ENCODE measurements around the gene CCDC88B.

Gene CCDC88B

GRCh38 chr11:64339754-64340408 is at the start of gene CCDC88B:
CCDC88B (plus strand) TSS chr11:64340204; CDS start chr11:64340267, 63 bp downstream.
- no peak for DNase-seq (ENCODE audit: low spot score)

GRCh38 chr11:64290352-64291261 is 49.4 kb upstream of the CCDC88B start:
- no peak for DNase-seq (ENCODE audit: low spot score)

GRCh38 chr11:64291262-64291751 is 48.7 kb upstream of the CCDC88B start, which contains the start of gene KCNK4:
KCNK4 (plus strand) TSS chr11:64291302; CDS start chr11:64293019, 1,717 bp downstream.
- no peak for DNase-seq (ENCODE audit: low spot score)

GRCh38 chr11:64291752-64292459 is 48.1 kb upstream of the CCDC88B start:
- no peak for DNase-seq (ENCODE audit: low spot score)

GRCh38 chr11:64292460-64293254 is 47.3 kb upstream of the CCDC88B start:
- no peak for DNase-seq (ENCODE audit: low spot score)

GRCh38 chr11:64294774-64295173 is 45.2 kb upstream of the CCDC88B start:
- DNase-seq (ENCODE audit: low spot score): no peak

- no peak for DNase-seq (ENCODE audit: low spot score)
Measured at GRCh38 chr11:64295760-64296159, 44.2 kb upstream of the CCDC88B start.

GRCh38 chr11:64296236-64296635 is 43.8 kb upstream of the CCDC88B start:
- no peak for DNase-seq (ENCODE audit: low spot score)

- no peak for DNase-seq (ENCODE audit: low spot score)
Measured at GRCh38 chr11:64296830-64297698, 42.9 kb upstream of the CCDC88B start.

GRCh38 chr11:64297699-64298358 is 42.2 kb upstream of the CCDC88B start:
- no peak for DNase-seq (ENCODE audit: low spot score)

GRCh38 chr11:64298966-64299846 is 40.8 kb upstream of the CCDC88B start:
- no peak for DNase-seq (ENCODE audit: low spot score)

- no peak for DNase-seq (ENCODE audit: low spot score)
Measured at GRCh38 chr11:64299847-64300648, 40.0 kb upstream of the CCDC88B start, which contains the start of gene CATSPERZ. CATSPERZ (plus strand) TSS chr11:64300358; CDS start chr11:64300411, 53 bp downstream.

GRCh38 chr11:64303109-64304031 is 36.6 kb upstream of the CCDC88B start:
- no peak for DNase-seq (ENCODE audit: low spot score)

- DNase-seq (ENCODE audit: low spot score): no peak
Measured at GRCh38 chr11:64304032-64304315, 36.0 kb upstream of the CCDC88B start.

GRCh38 chr11:64304316-64305072 is 35.5 kb upstream of the CCDC88B start:
- DNase-seq (ENCODE audit: low spot score): peak; percentile 88

- peak; percentile 99 for DNase-seq (ENCODE audit: low spot score)
Measured at GRCh38 chr11:64305075-64305690, 34.8 kb upstream of the CCDC88B start, which contains the start of gene ESRRA. ESRRA (plus strand) TSS chr11:64305524; CDS start chr11:64307180, 1,656 bp downstream.

All from COLO829 (cell line).